Ectodermal cell (in vitro differentiated cells): Measurements from ENCODE around the gene FAH.

Source experiments
- H3K27ac ChIP-seq: 2 replicates; pipeline ENCODE4 v1.7.0; 2013; ENCODE audit warnings: mild to moderate bottlenecking, low read depth, low read length; ENCODE audit not compliant: insufficient read depth, poor library complexity, severe bottlenecking
- H3K27me3 ChIP-seq: 2 replicates; pipeline ENCODE4 v1.7.0; 2013; ENCODE audit warnings: mild to moderate bottlenecking, low read length; ENCODE audit not compliant: insufficient read depth, control insufficient read depth, poor library complexity, severe bottlenecking
- H3K36me3 ChIP-seq: one replicate; pipeline ENCODE4 v1.7.0; 2013; ENCODE audit warnings: low read length; ENCODE audit not compliant: control insufficient read depth, insufficient read depth
- H3K4me1 ChIP-seq: one replicate; pipeline ENCODE4 v1.7.0; 2013; ENCODE audit warnings: low read length; ENCODE audit not compliant: control insufficient read depth, insufficient read depth
- H3K4me3 ChIP-seq: 2 replicates; pipeline ENCODE4 v1.7.0; 2013; ENCODE audit warnings: low read depth, low read length, control low read depth; ENCODE audit not compliant: insufficient read depth
- H3K9me3 ChIP-seq: 2 replicates; pipeline ENCODE4 v1.7.0; 2013; ENCODE audit warnings: mild to moderate bottlenecking, low read length, moderate library complexity; ENCODE audit not compliant: control insufficient read depth
- WGBS, 2 experiments: methylation state at CpG; one replicate each; pipeline ENCODE4 v1.1.7; 2013; ENCODE audit warnings: missing lambda C conversion rate in 2 of 2; 5-methylcytosine and 5-hydroxymethylcytosine counted together

The FAH gene

GRCh38 chr15:80169768-80170357, 17.1 kb downstream of the FAH start:
- no peak overlapping the region for H3K27ac ChIP-seq
- 94 to 96% methylated on average over 12 of the region's 12 CpGs for WGBS, 2 experiments
- H3K27me3 ChIP-seq, result no peaks in the 10 kb centered on the region
- H3K9me3 ChIP-seq, result no peaks in the 10 kb centered on the region
- no peaks in the 10 kb centered on the region for H3K36me3 ChIP-seq
- no peaks in the 10 kb centered on the region for H3K4me1 ChIP-seq
- H3K4me3 ChIP-seq, result no peak overlapping the region

GRCh38 chr15:80170596-80170995, 17.8 kb downstream of the FAH start:
- Histone ChIP-seq H3K36me3 (no peaks in the 10 kb centered on the region), H3K9me3 (no peaks in the 10 kb centered on the region), H3K4me1 (no peaks in the 10 kb centered on the region), H3K27ac (no peak overlapping the region), H3K27me3 (no peaks in the 10 kb centered on the region), H3K4me3 (no peak overlapping the region)
- 100% methylated on average over 1 to 2 of the region's 2 CpGs for WGBS, 2 experiments

- Histone ChIP-seq H3K27me3 (no peaks in the 10 kb centered on the region), H3K9me3 (no peaks in the 10 kb centered on the region), H3K4me1 (no peaks in the 10 kb centered on the region), H3K27ac (no peak overlapping the region), H3K36me3 (no peaks in the 10 kb centered on the region), H3K4me3 (no peak overlapping the region)
- WGBS, 2 experiments, result 75 to 83% methylated on average over 4 of the region's 4 CpGs
These were observed 19.0 kb downstream of the FAH start for GRCh38 chr15:80171787-80172186.

- no peaks in the 10 kb centered on the region for H3K9me3 ChIP-seq
- no peak overlapping the region for H3K27ac ChIP-seq
- WGBS, 2 experiments, result 78 to 83% methylated on average over 8 of the region's 8 CpGs
- H3K4me3 ChIP-seq, result no peak overlapping the region
- H3K36me3 ChIP-seq, result no peaks in the 10 kb centered on the region
- H3K4me1 ChIP-seq, result no peaks in the 10 kb centered on the region
- no peaks in the 10 kb centered on the region for H3K27me3 ChIP-seq
These were observed 19.6 kb downstream of the FAH start for GRCh38 chr15:80172401-80172800.

- Histone ChIP-seq H3K27me3 (no peaks in the 10 kb centered on the region), H3K9me3 (no peaks in the 10 kb centered on the region), H3K4me1 (no peaks in the 10 kb centered on the region), H3K4me3 (no peak overlapping the region), H3K36me3 (no peaks in the 10 kb centered on the region), H3K27ac (no peak overlapping the region)
- WGBS, 2 experiments, result 74% methylated on average over 10 of the region's 10 CpGs
These were observed 20.4 kb downstream of the FAH start for GRCh38 chr15:80173022-80173759.

- Histone ChIP-seq H3K9me3 (no peaks in the 10 kb centered on the region), H3K4me1 (no peaks in the 10 kb centered on the region), H3K27ac (no peak overlapping the region), H3K27me3 (no peaks in the 10 kb centered on the region), H3K4me3 (no peak overlapping the region), H3K36me3 (no peaks in the 10 kb centered on the region)
- 89 to 90% methylated on average over 11 of the region's 11 CpGs for WGBS, 2 experiments
These were observed 21.4 kb downstream of the FAH start for GRCh38 chr15:80174017-80174746.

GRCh38 chr15:80175436-80175835, 22.6 kb downstream of the FAH start:
- no peaks in the 10 kb centered on the region for H3K4me1 ChIP-seq
- WGBS, 2 experiments, result 95 to 96% methylated on average over 9 of the region's 9 CpGs
- H3K27ac ChIP-seq, result no peak overlapping the region
- no peaks in the 10 kb centered on the region for H3K36me3 ChIP-seq
- H3K9me3 ChIP-seq, result no peaks in the 10 kb centered on the region
- H3K27me3 ChIP-seq, result no peaks in the 10 kb centered on the region
- no peak overlapping the region for H3K4me3 ChIP-seq

GRCh38 chr15:80176443-80176842, 23.6 kb downstream of the FAH start:
- WGBS, 2 experiments, result 80% methylated on average over 6 of the region's 6 CpGs
- no peak overlapping the region for H3K4me3 ChIP-seq
- no peaks in the 10 kb centered on the region for H3K9me3 ChIP-seq
- H3K4me1 ChIP-seq, result no peaks in the 10 kb centered on the region
- no peaks in the 10 kb centered on the region for H3K27me3 ChIP-seq
- H3K27ac ChIP-seq, result no peak overlapping the region
- no peaks in the 10 kb centered on the region for H3K36me3 ChIP-seq

- H3K4me3 ChIP-seq, result no peak overlapping the region
- WGBS, 2 experiments, result 94 to 97% methylated on average over 2 of the region's 2 CpGs
- no peaks in the 10 kb centered on the region for H3K27me3 ChIP-seq
- no peaks in the 10 kb centered on the region for H3K36me3 ChIP-seq
- no peaks in the 10 kb centered on the region for H3K4me1 ChIP-seq
- H3K9me3 ChIP-seq, result no peaks in the 10 kb centered on the region
- H3K27ac ChIP-seq, result no peak overlapping the region
These were observed 24.4 kb downstream of the FAH start for GRCh38 chr15:80177156-80177555.

- Histone ChIP-seq H3K27me3 (no peaks in the 10 kb centered on the region), H3K27ac (no peak overlapping the region), H3K4me3 (no peak overlapping the region), H3K4me1 (no peaks in the 10 kb centered on the region), H3K36me3 (no peaks in the 10 kb centered on the region), H3K9me3 (no peaks in the 10 kb centered on the region)
- 90 to 92% methylated on average over 17 of the region's 17 CpGs for WGBS, 2 experiments
These were observed 26.4 kb downstream of the FAH start for GRCh38 chr15:80179025-80179759.
